ENCODE measurements around the gene TMEM170B.

The TMEM170B gene

DNA sequence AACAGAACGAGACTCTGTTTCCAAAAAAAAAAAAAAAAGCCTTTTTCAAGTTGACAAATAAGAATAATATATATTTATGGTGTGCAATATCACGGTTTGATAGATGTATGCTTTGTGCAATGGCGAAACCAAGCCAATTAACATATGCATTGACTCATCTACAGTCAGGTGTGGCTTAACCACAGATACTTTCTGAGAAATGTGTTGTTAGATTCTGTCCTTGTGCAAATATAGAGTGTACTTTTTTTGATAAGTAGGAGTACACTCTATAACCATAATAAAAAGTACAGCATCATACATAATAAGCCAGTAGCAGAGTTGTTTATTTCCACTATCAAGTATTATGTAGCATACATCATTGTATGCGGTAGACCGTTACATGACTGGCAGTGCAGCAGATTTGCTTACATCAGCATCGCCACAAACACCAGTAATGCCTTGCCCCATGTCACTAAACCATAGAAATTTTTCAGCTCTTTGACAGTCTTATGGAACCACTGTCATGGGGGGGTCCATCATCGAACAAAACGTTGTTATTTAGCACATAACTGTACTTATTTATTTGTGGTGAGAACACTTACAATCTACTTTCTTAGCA is 59.2 kb downstream of the TMEM170B start:
- no peak overlapping the region for H3K4me2 ChIP-seq (ENCODE audit: insufficient read depth, low read length)
- H3K79me2 ChIP-seq (ENCODE audit: insufficient read depth, low read length): no peaks in the 10 kb centered on the region
- H3K36me3 ChIP-seq (ENCODE audit: insufficient read depth, low read length): no peaks in the 10 kb centered on the region
- no peaks in the 10 kb centered on the region for H4K20me1 ChIP-seq (ENCODE audit: insufficient read depth, low read length)
- no peak for TF ChIP-seq EZH2 (IDR thresholded peaks at IDR 0.05; ENCODE audit: borderline replicate concordance, low read depth, low read length, severe bottlenecking)
- ATAC-seq (ENCODE audit: insufficient read depth, low read depth) (no peak), DNase-seq (no peak)
- no peaks in the 10 kb centered on the region for H3K27me3 ChIP-seq (ENCODE audit: insufficient read depth, low read length, poor library complexity)
- no peak overlapping the region for H3K9ac ChIP-seq (ENCODE audit: low read depth, low read length)
- H3K4me3 ChIP-seq (ENCODE audit: low read depth in 1 of 2, low read length in 2 of 2): no peak overlapping the region
- H3K4me1 ChIP-seq (ENCODE audit: insufficient read depth, low read length): no peaks in the 10 kb centered on the region
- no peak overlapping the region for H3K27ac ChIP-seq (ENCODE audit: low read length)
- no peak overlapping the region for H2AFZ ChIP-seq (ENCODE audit: low read depth, low read length)
- no peaks in the 10 kb centered on the region for H3K9me3 ChIP-seq (ENCODE audit: insufficient read depth, low read length, severe bottlenecking)

DNA sequence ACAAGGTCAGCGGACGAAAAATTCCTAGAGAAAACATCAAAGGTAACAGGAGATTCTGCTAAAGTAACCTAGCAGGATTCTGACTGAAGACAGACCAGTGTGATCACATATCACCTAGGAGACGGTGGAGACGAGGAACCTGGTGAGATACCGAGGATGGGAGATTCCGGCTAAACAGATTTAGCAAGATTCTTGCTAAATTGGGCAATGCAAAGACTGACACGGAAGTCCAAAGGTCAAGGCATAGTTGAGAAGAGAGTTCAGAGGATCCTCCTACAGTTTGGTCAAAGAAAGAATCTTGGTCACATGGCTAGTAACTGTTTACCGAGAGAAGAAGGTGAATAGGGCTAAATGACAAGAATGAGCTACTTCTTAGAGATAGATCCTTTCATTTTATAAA is 61.1 kb downstream of the TMEM170B start:
- H3K27ac ChIP-seq (ENCODE audit: low read length): no peak overlapping the region
- ATAC-seq (ENCODE audit: insufficient read depth, low read depth) (no peak), DNase-seq (no peak)
- no peaks in the 10 kb centered on the region for H3K4me1 ChIP-seq (ENCODE audit: insufficient read depth, low read length)
- H3K9me3 ChIP-seq (ENCODE audit: insufficient read depth, low read length, severe bottlenecking): no peaks in the 10 kb centered on the region
- H3K4me2 ChIP-seq (ENCODE audit: insufficient read depth, low read length): no peak overlapping the region
- H3K9ac ChIP-seq (ENCODE audit: low read depth, low read length): no peak overlapping the region
- H3K36me3 ChIP-seq (ENCODE audit: insufficient read depth, low read length): no peaks in the 10 kb centered on the region
- H3K27me3 ChIP-seq (ENCODE audit: insufficient read depth, low read length, poor library complexity): peaks cover 3% of the 10 kb centered on the region
- no peaks in the 10 kb centered on the region for H3K79me2 ChIP-seq (ENCODE audit: insufficient read depth, low read length)
- H2AFZ ChIP-seq (ENCODE audit: low read depth, low read length): no peak overlapping the region
- TF ChIP-seq, protein P1, sequence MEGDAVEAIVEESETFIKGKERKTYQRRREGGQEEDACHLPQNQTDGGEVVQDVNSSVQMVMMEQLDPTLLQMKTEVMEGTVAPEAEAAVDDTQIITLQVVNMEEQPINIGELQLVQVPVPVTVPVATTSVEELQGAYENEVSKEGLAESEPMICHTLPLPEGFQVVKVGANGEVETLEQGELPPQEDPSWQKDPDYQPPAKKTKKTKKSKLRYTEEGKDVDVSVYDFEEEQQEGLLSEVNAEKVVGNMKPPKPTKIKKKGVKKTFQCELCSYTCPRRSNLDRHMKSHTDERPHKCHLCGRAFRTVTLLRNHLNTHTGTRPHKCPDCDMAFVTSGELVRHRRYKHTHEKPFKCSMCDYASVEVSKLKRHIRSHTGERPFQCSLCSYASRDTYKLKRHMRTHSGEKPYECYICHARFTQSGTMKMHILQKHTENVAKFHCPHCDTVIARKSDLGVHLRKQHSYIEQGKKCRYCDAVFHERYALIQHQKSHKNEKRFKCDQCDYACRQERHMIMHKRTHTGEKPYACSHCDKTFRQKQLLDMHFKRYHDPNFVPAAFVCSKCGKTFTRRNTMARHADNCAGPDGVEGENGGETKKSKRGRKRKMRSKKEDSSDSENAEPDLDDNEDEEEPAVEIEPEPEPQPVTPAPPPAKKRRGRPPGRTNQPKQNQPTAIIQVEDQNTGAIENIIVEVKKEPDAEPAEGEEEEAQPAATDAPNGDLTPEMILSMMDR (IDR thresholded peaks at IDR 0.05; ENCODE audit: borderline replicate concordance, extremely low read depth, low read length, poor library complexity, severe bottlenecking): no peak
- no peak for TF ChIP-seq EZH2 (IDR thresholded peaks at IDR 0.05; ENCODE audit: borderline replicate concordance, low read depth, low read length, severe bottlenecking)
- no peak overlapping the region for H3K4me3 ChIP-seq (ENCODE audit: low read depth in 1 of 2, low read length in 2 of 2)
- no peaks in the 10 kb centered on the region for H4K20me1 ChIP-seq (ENCODE audit: insufficient read depth, low read length)

DNA sequence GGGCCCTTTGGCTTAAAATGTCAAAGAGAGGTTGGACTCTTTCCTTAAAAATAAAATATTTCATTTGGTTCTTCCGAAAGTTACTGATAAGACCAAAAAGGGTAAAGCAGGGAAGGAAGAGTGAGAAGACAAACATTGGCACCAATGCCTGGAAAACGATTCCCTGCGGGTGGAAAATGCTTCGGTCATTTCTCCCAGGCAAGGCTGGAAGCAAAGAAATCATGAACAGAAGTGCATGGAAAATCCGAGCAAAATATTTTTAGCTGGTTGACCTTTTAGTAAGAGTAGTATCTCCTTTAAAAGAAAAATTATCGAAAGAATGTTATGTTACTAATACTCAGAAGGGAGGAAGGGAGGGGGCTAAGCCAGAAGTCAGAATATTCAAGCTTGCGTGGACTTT is 62.7 kb downstream of the TMEM170B start:
- ATAC-seq (ENCODE audit: insufficient read depth, low read depth): no peak
- Histone ChIP-seq H3K79me2 (ENCODE audit: insufficient read depth, low read length) (no peaks in the 10 kb centered on the region), H2AFZ (ENCODE audit: low read depth, low read length) (no peak overlapping the region), H4K20me1 (ENCODE audit: insufficient read depth, low read length) (no peaks in the 10 kb centered on the region), H3K27me3 (ENCODE audit: insufficient read depth, low read length, poor library complexity) (peaks cover 3% of the 10 kb centered on the region), H3K27ac (ENCODE audit: low read length) (no peak overlapping the region), H3K36me3 (ENCODE audit: insufficient read depth, low read length) (no peaks in the 10 kb centered on the region), H3K4me1 (ENCODE audit: insufficient read depth, low read length) (no peaks in the 10 kb centered on the region), H3K9ac (ENCODE audit: low read depth, low read length) (no peak overlapping the region), H3K9me3 (ENCODE audit: insufficient read depth, low read length, severe bottlenecking) (no peaks in the 10 kb centered on the region), H3K4me2 (ENCODE audit: insufficient read depth, low read length) (no peak overlapping the region), H3K4me3 (ENCODE audit: low read depth in 1 of 2, low read length in 2 of 2) (no peak overlapping the region)
- DNase-seq: no peak
- TF ChIP-seq EZH2 (IDR thresholded peaks at IDR 0.05; ENCODE audit: borderline replicate concordance, low read depth, low read length, severe bottlenecking): no peak
- TF ChIP-seq, protein P1 (IDR thresholded peaks at IDR 0.05; ENCODE audit: borderline replicate concordance, extremely low read depth, low read length, poor library complexity, severe bottlenecking): no peak

DNA sequence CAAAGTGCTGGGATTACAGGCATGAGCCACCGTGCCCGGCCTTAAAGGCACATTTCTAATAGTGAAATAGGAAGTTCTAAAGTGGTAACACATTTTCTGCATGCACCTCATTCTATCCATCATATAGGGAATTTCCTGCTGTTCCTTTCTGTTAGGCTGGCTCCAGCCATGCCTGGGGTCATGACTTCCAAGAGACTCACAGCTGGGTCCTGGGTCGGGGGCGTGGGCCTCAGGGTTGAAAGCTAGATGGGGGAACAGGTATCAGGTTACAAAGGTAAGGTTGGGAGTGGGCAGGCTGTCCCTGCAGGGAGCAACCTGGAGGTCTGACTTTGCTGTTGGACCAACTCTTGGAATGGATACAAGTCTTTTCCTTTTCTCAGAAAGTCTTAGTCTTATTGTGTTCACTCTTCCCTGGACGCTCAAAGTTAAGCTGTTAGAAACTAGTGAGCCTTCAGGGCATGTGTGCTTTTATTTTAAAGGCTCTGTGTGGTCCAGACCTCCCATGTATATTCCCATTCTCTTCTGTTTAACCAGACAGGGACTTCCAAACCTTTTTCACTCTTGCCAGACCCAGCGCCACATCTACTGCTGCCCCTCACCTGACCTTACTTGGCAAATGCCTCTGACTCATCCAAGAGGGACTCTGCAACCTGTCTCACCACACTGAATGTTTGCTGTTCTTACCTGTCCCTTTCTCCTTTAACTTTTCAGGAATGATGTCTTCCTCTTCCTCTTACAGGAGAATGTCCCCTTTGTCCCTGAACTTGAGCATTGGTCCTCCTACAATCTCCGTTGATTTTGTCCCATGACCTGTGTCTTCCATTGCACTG is 64.4 kb downstream of the TMEM170B start:
- ATAC-seq (ENCODE audit: insufficient read depth, low read depth) (no peak), DNase-seq (no peak)
- Histone ChIP-seq H3K9me3 (ENCODE audit: insufficient read depth, low read length, severe bottlenecking) (no peaks in the 10 kb centered on the region), H3K27me3 (ENCODE audit: insufficient read depth, low read length, poor library complexity) (peaks cover 4% of the 10 kb centered on the region), H3K79me2 (ENCODE audit: insufficient read depth, low read length) (no peaks in the 10 kb centered on the region), H3K4me2 (ENCODE audit: insufficient read depth, low read length) (no peak overlapping the region), H4K20me1 (ENCODE audit: insufficient read depth, low read length) (no peaks in the 10 kb centered on the region), H3K9ac (ENCODE audit: low read depth, low read length) (no peak overlapping the region), H2AFZ (ENCODE audit: low read depth, low read length) (no peak overlapping the region), H3K4me3 (ENCODE audit: low read depth in 1 of 2, low read length in 2 of 2) (no peak overlapping the region), H3K4me1 (ENCODE audit: insufficient read depth, low read length) (no peaks in the 10 kb centered on the region), H3K27ac (ENCODE audit: low read length) (no peak overlapping the region), H3K36me3 (ENCODE audit: insufficient read depth, low read length) (no peaks in the 10 kb centered on the region)
- TF ChIP-seq, protein P1 (IDR thresholded peaks at IDR 0.05; ENCODE audit: borderline replicate concordance, extremely low read depth, low read length, poor library complexity, severe bottlenecking): no peak

Measured in DND-41 (cell line).